Transverse colon (tissue), 4 donors: ENCODE data around the gene SMYD3. TPM values are rescaled to one million over a fixed set of nuclear protein-coding genes. Genes with fewer than 3 reads are reported as not detected.

Experiments used
- DNase-seq: peaks from one replicate; pipeline ENCODE4 v3.0.0-alpha.2; 2019
- H3K27ac ChIP-seq, 4 donors: fragments of 200-600 bp; sonication (generic); 2 replicates each; pipeline ENCODE4 v1.5.1; 2016 to 2018; ENCODE audit warnings: inconsistent platforms in 4 of 4
- H3K27me3 ChIP-seq: fragments of 200-600 bp; sonication (generic); 2 replicates; pipeline ENCODE4 v1.5.1; 2017; ENCODE audit warnings: inconsistent platforms
- H3K36me3 ChIP-seq, 4 donors: fragments of 200-600 bp; sonication (generic); 2 replicates each; pipeline ENCODE4 v1.5.1; 2017 to 2019; ENCODE audit warnings: inconsistent platforms in 4 of 4
- H3K4me1 ChIP-seq, 4 donors: fragments of 200-600 bp; sonication (generic); 2 replicates each; pipeline ENCODE4 v1.5.1; 2017 to 2020; ENCODE audit warnings: inconsistent platforms in 4 of 4
- H3K4me3 ChIP-seq, 4 donors: fragments of 200-600 bp; sonication (generic); 1 replicate in 1 of 4; 2 replicates in 3 of 4; pipeline versions ENCODE4 v1.5.1 to v1.6.1; 2017 to 2019; ENCODE audit warnings: inconsistent platforms in 4 of 4
- H3K9me3 ChIP-seq, 2 donors: fragments of 200-600 bp; sonication (generic); 2 replicates each; pipeline ENCODE4 v1.5.1; 2017 to 2019; ENCODE audit warnings: inconsistent platforms in 2 of 2
- CTCF ChIP-seq, 5 experiments: fragments of 200-600 bp in 3 of 5; fragments of 450-650 bp in 2 of 5; sonication (generic) in 3 of 5; IDR thresholded peaks; 1 replicate in 2 of 5; 2 replicates in 3 of 5; pipeline ENCODE4 v1.5.1; 2016 to 2017; ENCODE audit warnings: antibody characterized with exemption in 5 of 5, inconsistent platforms in 3 of 5, mild to moderate bottlenecking in 2 of 5, moderate library complexity in 1 of 5
- EP300 ChIP-seq: sonication (generic); formaldehyde crosslinking; IDR thresholded peaks from one replicate; pipeline ENCODE4 v1.6.1; 2017; ENCODE audit warnings: antibody characterized with exemption, low read depth
- POLR2A ChIP-seq: fragments of 450-650 bp; IDR thresholded peaks from one replicate; pipeline ENCODE4 v1.6.1; 2016; ENCODE audit warnings: antibody characterized with exemption, mild to moderate bottlenecking, moderate library complexity
- POLR2AphosphoS5 ChIP-seq, 3 donors: sonication (generic); formaldehyde crosslinking; IDR thresholded peaks; one replicate each; pipeline ENCODE4 v1.6.1; 2016; ENCODE audit warnings: antibody characterized with exemption in 3 of 3
- WGBS, 2 donors: methylation state at CpG; one replicate each; pipeline ENCODE4 v1.1.5; 2018; ENCODE audit warnings: low coverage in 1 of 2; 5-methylcytosine and 5-hydroxymethylcytosine counted together
- in situ Hi-C, 4 donors: fragments of 200-750 bp; cut with MboI; loops; one replicate each; pipeline versions ENCODE4 v1.15.0 to v1.15.1; 2017; ENCODE audit warnings: low sequenced_read_pairs in 3 of 4, low pct_ligation_motif_present in 1 of 4, low pct_unique_long_range_greater_than_20kb in 1 of 4
- intact Hi-C: fragments of 100-400 bp; cut with DNase I; formaldehyde crosslinking; loops from one replicate; pipeline ENCODE4 v1.15.1; 2023; ENCODE audit warnings: low total_unique reads
- total RNA-seq, 4 donors: library from RNA; depleted of rRNA; stranded (reverse); fragments of >200 nt; gene quantifications; one replicate each; pipeline ENCODE4 v1.1.0, GENCODE V29; 2016

The SMYD3 gene
- total RNA-seq, 4 donors from 2014 or later, result 10.5 to 31.3 (median 25.8) TPM

GRCh38 chr1:245840971-245841370, 666.1 kb downstream of the SMYD3 start:
- in situ Hi-C loops, result no loop called here
- 50% methylated on average over 2 of the region's 2 CpGs for WGBS, 2 donors
- no peaks in the 10 kb centered on the region for H3K36me3 ChIP-seq
- no peaks in the 10 kb centered on the region for H3K27me3 ChIP-seq
- TF ChIP-seq POLR2A (no peak), POLR2AphosphoS5 (IDR thresholded peaks at IDR 0.05) (no peak)
- DNase-seq, result no peak
- H3K4me1 ChIP-seq, result no peaks in the 10 kb centered on the region
- no peak overlapping the region for H3K27ac ChIP-seq
- H3K4me3 ChIP-seq, result no peak overlapping the region
- H3K9me3 ChIP-seq, result no peaks in the 10 kb centered on the region
- intact Hi-C loops, result no loop called here

GRCh38 chr1:245837718-245838117, 669.4 kb downstream of the SMYD3 start:
- Histone ChIP-seq H3K27me3 (no peaks in the 10 kb centered on the region), H3K4me3 (no peak overlapping the region), H3K36me3 (no peaks in the 10 kb centered on the region), H3K4me1 (no peaks in the 10 kb centered on the region), H3K9me3 (no peaks in the 10 kb centered on the region), H3K27ac (no peak overlapping the region)
- in situ Hi-C loops, result no loop called here
- no peak for DNase-seq
- intact Hi-C loops, result no loop called here
- WGBS, 2 donors, result 84 to 86% methylated on average over 2 to 5 of the region's 5 CpGs
- TF ChIP-seq CTCF (IDR thresholded peaks at IDR 0.05), result no peak

GRCh38 chr1:245835386-245835785, 671.7 kb downstream of the SMYD3 start:
- H3K9me3 ChIP-seq, result no peaks in the 10 kb centered on the region
- no peak for DNase-seq
- in situ Hi-C loops (no loop called here), intact Hi-C loops (no loop called here)
- 80 to 94% methylated on average over 1 to 6 of the region's 6 CpGs for WGBS, 2 donors
- H3K27me3 ChIP-seq, result no peaks in the 10 kb centered on the region
- no peak overlapping the region for H3K27ac ChIP-seq
- H3K36me3 ChIP-seq, result no peaks in the 10 kb centered on the region
- TF ChIP-seq POLR2AphosphoS5 (IDR thresholded peaks at IDR 0.05) (no peak), CTCF (IDR thresholded peaks at IDR 0.05) (no peak)
- no peak overlapping the region for H3K4me3 ChIP-seq
- no peaks in the 10 kb centered on the region for H3K4me1 ChIP-seq

- Histone ChIP-seq H3K9me3 (no peaks in the 10 kb centered on the region), H3K36me3 (no peaks in the 10 kb centered on the region), H3K4me1 (no peaks in the 10 kb centered on the region), H3K27ac (no peak overlapping the region), H3K27me3 (no peaks in the 10 kb centered on the region), H3K4me3 (no peak overlapping the region)
- intact Hi-C loops, result no loop called here
- in situ Hi-C loops, result no loop called here
- WGBS, 2 donors, result 97% methylated on average over 5 of the region's 5 CpGs; no CpG with 5 or more reads in 1 of the 2 donors
- DNase-seq, result no peak
- no peak for TF ChIP-seq POLR2AphosphoS5 (IDR thresholded peaks at IDR 0.05)
- TF ChIP-seq EP300, result no peak
- no peak for TF ChIP-seq POLR2A
- TF ChIP-seq CTCF (IDR thresholded peaks at IDR 0.05), result no peak
These were observed 673.1 kb downstream of the SMYD3 start for GRCh38 chr1:245834002-245834401.

- Histone ChIP-seq H3K36me3 (no peaks in the 10 kb centered on the region), H3K9me3 (no peaks in the 10 kb centered on the region), H3K4me1 (no peaks in the 10 kb centered on the region), H3K27ac (no peak overlapping the region), H3K4me3 (no peak overlapping the region), H3K27me3 (no peaks in the 10 kb centered on the region)
- no peak for DNase-seq
- WGBS, 2 donors, result 92 to 93% methylated on average over 3 to 7 of the region's 7 CpGs
- intact Hi-C loops, result no loop called here
- TF ChIP-seq POLR2AphosphoS5 (IDR thresholded peaks at IDR 0.05), result no peak
- no peak for TF ChIP-seq EP300
- TF ChIP-seq POLR2A, result no peak
- no peak for TF ChIP-seq CTCF (IDR thresholded peaks at IDR 0.05)
- in situ Hi-C loops, result no loop called here
These were observed 674.1 kb downstream of the SMYD3 start for GRCh38 chr1:245832771-245833527.
